T-helper 2 cell treated with Interferon-gamma antibody and Interleukin-4, amounts not matched to agents 5 μg/mL and 100 μg/mL, for 36 hours (primary cell): ENCODE results near the gene CGB8.
A peak's percentile ranks its signal among the peaks of the same experiment; 100 is the strongest.
"Not testable (repeated sequence)": the region's sequence is repeated elsewhere in the genome, so short reads cannot be mapped to it uniquely, and the experiment has no call there.

Experiments
- DNase-seq: peaks from one replicate; pipeline ENCODE4 v3.0.0; 2021; ENCODE audit warnings: low spot score
- H3K27ac Mint-ChIP-seq: one replicate; pipeline ENCODE4 v1.8.0; 2021; ENCODE audit warnings: mild to moderate bottlenecking, mixed read lengths
- H3K27me3 Mint-ChIP-seq: one replicate; pipeline ENCODE4 v1.8.0; 2021; ENCODE audit warnings: low read depth, mixed read lengths
- H3K36me3 Mint-ChIP-seq: one replicate; pipeline ENCODE4 v1.8.0; 2021; ENCODE audit warnings: low read depth, mixed read lengths
- H3K4me1 Mint-ChIP-seq: one replicate; pipeline ENCODE4 v1.8.0; 2021; ENCODE audit warnings: low read depth, mixed read lengths
- H3K4me3 Mint-ChIP-seq: one replicate; pipeline ENCODE4 v1.8.0; 2022; ENCODE audit warnings: mild to moderate bottlenecking, moderate library complexity, mixed read lengths
- H3K9me3 Mint-ChIP-seq: one replicate; pipeline ENCODE4 v1.8.0; 2021; ENCODE audit warnings: mixed read lengths

Gene CGB8

GRCh38 chr19:49049011-49049410, at the start of gene CGB8:
CGB8 (minus strand) TSS chr19:49049111; CDS start chr19:49048739, 372 bp downstream.
- not testable (repeated sequence) for DNase-seq, H3K27me3 Mint-ChIP-seq, H3K9me3 Mint-ChIP-seq

GRCh38 chr19:49097453-49098288, 48.8 kb upstream of the CGB8 start:
- no peak overlapping the region for H3K4me3 Mint-ChIP-seq
- peaks cover 6% of the 10 kb centered on the region for H3K4me1 Mint-ChIP-seq
- H3K9me3 Mint-ChIP-seq = no peaks in the 10 kb centered on the region
- DNase-seq = peak; percentile 60
- H3K36me3 Mint-ChIP-seq = peaks cover 56% of the 10 kb centered on the region
- H3K27me3 Mint-ChIP-seq = no peaks in the 10 kb centered on the region
- peak overlapping the region; percentile 75 for H3K27ac Mint-ChIP-seq

More at GRCh38 chr19:49049011-49049410, at the start of gene CGB8:
- not testable (repeated sequence) for H3K4me1 Mint-ChIP-seq, H3K4me3 Mint-ChIP-seq, H3K27ac Mint-ChIP-seq, H3K36me3 Mint-ChIP-seq

- no peak overlapping the region for H3K4me3 Mint-ChIP-seq
- H3K36me3 Mint-ChIP-seq = peaks cover 61% of the 10 kb centered on the region
- H3K9me3 Mint-ChIP-seq = no peaks in the 10 kb centered on the region
- H3K27me3 Mint-ChIP-seq = no peaks in the 10 kb centered on the region
- H3K4me1 Mint-ChIP-seq = peaks cover 12% of the 10 kb centered on the region
- no peak for DNase-seq
- no peak overlapping the region for H3K27ac Mint-ChIP-seq
Measured at GRCh38 chr19:49094505-49095482, 45.9 kb upstream of the CGB8 start.

DNA sequence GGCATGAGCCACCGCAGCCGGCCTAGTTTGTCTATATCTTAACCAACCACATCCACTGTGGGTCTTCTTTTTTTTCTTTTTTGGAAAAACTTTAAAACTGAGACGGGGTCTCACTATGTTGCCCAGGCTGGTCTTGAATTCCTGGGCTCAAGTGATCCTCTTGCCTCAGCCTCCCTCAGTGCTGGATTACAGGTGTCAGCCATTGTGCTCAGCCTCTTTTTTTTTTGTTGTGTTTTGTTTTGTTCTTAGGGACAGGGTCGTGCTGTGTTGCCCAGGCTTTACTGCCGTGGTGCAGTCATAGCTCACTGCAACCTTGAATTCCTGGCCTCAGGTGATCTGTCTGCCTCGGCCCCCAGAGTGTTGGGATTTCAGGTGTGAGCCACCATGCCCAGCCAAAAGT, 43.8 kb upstream of the CGB8 start:
- no peak for DNase-seq
- Mint-ChIP-seq H3K9me3 (no peaks in the 10 kb centered on the region), H3K4me3 (no peak overlapping the region), H3K27me3 (no peaks in the 10 kb centered on the region), H3K27ac (no peak overlapping the region), H3K4me1 (peaks cover 14% of the 10 kb centered on the region), H3K36me3 (peaks cover 53% of the 10 kb centered on the region)

- H3K9me3 Mint-ChIP-seq = no peaks in the 10 kb centered on the region
- H3K4me1 Mint-ChIP-seq = peaks cover 19% of the 10 kb centered on the region
- H3K4me3 Mint-ChIP-seq = no peak overlapping the region
- DNase-seq = no peak
- peaks cover 52% of the 10 kb centered on the region for H3K36me3 Mint-ChIP-seq
- no peaks in the 10 kb centered on the region for H3K27me3 Mint-ChIP-seq
- H3K27ac Mint-ChIP-seq = no peak overlapping the region
Measured at GRCh38 chr19:49091391-49092038, 42.6 kb upstream of the CGB8 start.

DNA sequence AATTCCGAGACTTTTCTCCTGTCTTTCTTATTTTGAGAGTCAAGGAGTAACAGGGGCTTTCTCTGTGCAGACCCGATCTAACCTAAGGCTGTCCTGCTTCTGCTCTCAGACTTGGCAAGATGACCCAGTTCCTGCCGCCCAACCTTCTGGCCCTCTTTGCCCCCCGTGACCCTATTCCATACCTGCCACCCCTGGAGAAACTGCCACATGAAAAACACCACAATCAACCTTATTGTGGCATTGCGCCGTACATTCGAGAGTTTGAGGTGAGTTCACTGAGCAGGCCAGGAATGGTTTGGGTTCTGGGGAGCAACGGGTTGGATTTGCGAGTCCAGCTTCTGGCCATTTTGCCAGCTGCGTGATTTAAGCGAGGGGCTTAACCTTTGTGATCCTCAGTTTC, 37.4 kb upstream of the CGB8 start:
- Mint-ChIP-seq H3K4me1 (peaks cover 26% of the 10 kb centered on the region), H3K4me3 (peak overlapping the region; percentile 97), H3K27ac (peak overlapping the region; percentile 88), H3K27me3 (peaks cover 2% of the 10 kb centered on the region), H3K36me3 (peaks cover 32% of the 10 kb centered on the region), H3K9me3 (no peaks in the 10 kb centered on the region)
- no peak for DNase-seq

- Mint-ChIP-seq H3K27ac (peak overlapping the region; percentile 88), H3K36me3 (peaks cover 30% of the 10 kb centered on the region), H3K27me3 (peaks cover 2% of the 10 kb centered on the region), H3K9me3 (no peaks in the 10 kb centered on the region), H3K4me1 (peaks cover 25% of the 10 kb centered on the region), H3K4me3 (peak overlapping the region; percentile 97)
- DNase-seq = no peak
Measured at GRCh38 chr19:49085868-49086232, 36.9 kb upstream of the CGB8 start.

- Mint-ChIP-seq H3K27me3 (peaks cover 2% of the 10 kb centered on the region), H3K36me3 (peaks cover 25% of the 10 kb centered on the region), H3K27ac (peak within 1 kb of the TSS; percentile 88), H3K9me3 (no peaks in the 10 kb centered on the region), H3K4me3 (peak within 1 kb of the TSS; percentile 97), H3K4me1 (peaks cover 23% of the 10 kb centered on the region)
- peak; percentile 100 for DNase-seq
Measured at GRCh38 chr19:49085020-49085867, 36.3 kb upstream of the CGB8 start, which contains the start of gene SNRNP70. SNRNP70 (plus strand) TSS chr19:49085451; CDS start chr19:49086415, 964 bp downstream.

- H3K27me3 Mint-ChIP-seq = peaks cover 2% of the 10 kb centered on the region
- no peak for DNase-seq
- H3K36me3 Mint-ChIP-seq = peaks cover 20% of the 10 kb centered on the region
- peaks cover 21% of the 10 kb centered on the region for H3K4me1 Mint-ChIP-seq
- peak overlapping the region; percentile 88 for H3K27ac Mint-ChIP-seq
- no peaks in the 10 kb centered on the region for H3K9me3 Mint-ChIP-seq
- H3K4me3 Mint-ChIP-seq = peak overlapping the region; percentile 97
Measured at GRCh38 chr19:49084206-49085019, 35.5 kb upstream of the CGB8 start.

GRCh38 chr19:49081273-49081672, 32.4 kb upstream of the CGB8 start:
- Mint-ChIP-seq H3K9me3 (no peaks in the 10 kb centered on the region), H3K27ac (no peak overlapping the region), H3K4me3 (no peak overlapping the region), H3K36me3 (peaks cover 5% of the 10 kb centered on the region), H3K27me3 (peaks cover 2% of the 10 kb centered on the region), H3K4me1 (peaks cover 6% of the 10 kb centered on the region)
- no peak for DNase-seq

DNA sequence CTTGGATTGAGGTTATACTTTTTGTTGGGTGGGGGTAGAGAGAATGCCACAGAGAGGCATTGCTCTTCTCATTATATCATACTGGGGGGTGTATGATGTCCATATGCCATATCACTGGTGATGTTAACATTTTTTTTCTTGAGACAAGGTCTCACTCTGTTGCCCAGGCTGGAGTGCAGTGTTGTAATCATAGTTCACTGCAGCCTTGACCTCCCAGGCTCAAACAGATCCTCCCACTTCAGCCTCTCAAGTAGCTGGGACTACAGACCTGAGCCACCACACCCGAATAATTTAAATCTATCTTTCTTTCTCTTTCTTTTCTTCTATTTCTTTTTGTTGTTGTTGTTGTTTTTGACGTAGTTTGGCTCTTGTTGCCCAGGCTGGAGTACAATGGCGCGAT, 31.5 kb upstream of the CGB8 start:
- Mint-ChIP-seq H3K4me1 (peaks cover 3% of the 10 kb centered on the region), H3K27ac (no peak overlapping the region), H3K4me3 (no peak overlapping the region), H3K36me3 (no peaks in the 10 kb centered on the region), H3K9me3 (no peaks in the 10 kb centered on the region), H3K27me3 (peaks cover 2% of the 10 kb centered on the region)
- no peak for DNase-seq

DNA sequence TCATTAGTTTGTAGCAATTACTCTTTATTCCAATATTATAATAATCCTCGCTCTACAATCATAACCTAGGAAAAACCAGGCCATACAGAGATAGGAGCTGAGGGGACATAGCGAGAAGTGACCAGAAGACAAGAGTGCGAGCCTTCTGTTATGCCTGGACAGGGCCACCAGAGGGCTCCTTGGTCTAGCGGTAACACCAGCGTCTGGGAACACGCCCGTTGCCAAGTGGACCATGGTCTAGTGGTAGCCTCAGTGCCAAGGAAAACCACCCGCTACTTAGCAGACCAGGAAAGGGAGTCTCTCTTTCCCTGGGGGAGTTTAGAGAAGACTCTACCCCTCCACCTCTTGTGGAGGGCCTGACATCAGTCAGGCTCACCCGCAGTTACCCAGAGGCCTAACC, 26.0 kb upstream of the CGB8 start:
- not testable (repeated sequence) for H3K36me3 Mint-ChIP-seq, H3K9me3 Mint-ChIP-seq, H3K4me1 Mint-ChIP-seq, H3K4me3 Mint-ChIP-seq, H3K27ac Mint-ChIP-seq
- peak; percentile 15 for DNase-seq
- peaks cover 35% of the 10 kb centered on the region for H3K27me3 Mint-ChIP-seq
